22Rv1 (cell line): ENCODE data around the gene ARHGAP40.

Experiments
- ZFX ChIP-seq: fragments of 450-650 bp; IDR thresholded peaks from 2 replicates; pipeline ENCODE4 v1.6.1; 2017; ENCODE audit warnings: antibody characterized with exemption, borderline replicate concordance
- TF ChIP-seq, protein P1 (sequence below): fragments of 450-650 bp; IDR thresholded peaks from 2 replicates; pipeline ENCODE4 v1.5.1; 2017; ENCODE audit warnings: mild to moderate bottlenecking

DNA sequence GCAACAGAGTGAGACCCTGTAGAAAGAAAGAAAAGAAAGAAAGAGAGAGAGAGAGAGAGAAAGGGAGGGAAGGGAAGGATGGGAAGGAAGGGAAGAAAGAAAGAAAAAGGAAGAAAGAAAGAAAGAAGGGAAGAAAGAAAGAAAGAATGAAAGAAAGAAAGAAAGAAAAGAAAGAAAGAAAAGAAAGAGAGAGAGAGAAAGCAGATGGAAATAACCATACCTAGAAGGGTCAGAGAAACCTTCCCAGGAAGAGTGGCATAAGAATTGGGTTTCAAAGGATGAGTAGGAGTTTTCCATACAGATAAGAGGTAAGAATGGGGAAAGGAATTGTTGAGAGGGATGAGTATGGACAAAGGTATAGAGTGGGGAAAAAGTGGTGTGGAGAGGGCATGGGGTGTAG, 68.1 kb downstream of the ARHGAP40 start:
- TF ChIP-seq, protein P1, sequence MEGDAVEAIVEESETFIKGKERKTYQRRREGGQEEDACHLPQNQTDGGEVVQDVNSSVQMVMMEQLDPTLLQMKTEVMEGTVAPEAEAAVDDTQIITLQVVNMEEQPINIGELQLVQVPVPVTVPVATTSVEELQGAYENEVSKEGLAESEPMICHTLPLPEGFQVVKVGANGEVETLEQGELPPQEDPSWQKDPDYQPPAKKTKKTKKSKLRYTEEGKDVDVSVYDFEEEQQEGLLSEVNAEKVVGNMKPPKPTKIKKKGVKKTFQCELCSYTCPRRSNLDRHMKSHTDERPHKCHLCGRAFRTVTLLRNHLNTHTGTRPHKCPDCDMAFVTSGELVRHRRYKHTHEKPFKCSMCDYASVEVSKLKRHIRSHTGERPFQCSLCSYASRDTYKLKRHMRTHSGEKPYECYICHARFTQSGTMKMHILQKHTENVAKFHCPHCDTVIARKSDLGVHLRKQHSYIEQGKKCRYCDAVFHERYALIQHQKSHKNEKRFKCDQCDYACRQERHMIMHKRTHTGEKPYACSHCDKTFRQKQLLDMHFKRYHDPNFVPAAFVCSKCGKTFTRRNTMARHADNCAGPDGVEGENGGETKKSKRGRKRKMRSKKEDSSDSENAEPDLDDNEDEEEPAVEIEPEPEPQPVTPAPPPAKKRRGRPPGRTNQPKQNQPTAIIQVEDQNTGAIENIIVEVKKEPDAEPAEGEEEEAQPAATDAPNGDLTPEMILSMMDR = no peak
- no peak for TF ChIP-seq ZFX
